Measurements from ENCODE around the gene DNA2.

The DNA2 gene

GRCh38 chr10:68364101-68364886, 107.5 kb downstream of the DNA2 start:
- DNase-seq (ENCODE audit: low spot score), result no peak
